Esophagus muscularis mucosa (tissue), 4 donors: Measurements from ENCODE around the gene EAPP.

ENCODE experiments used
- CTCF ChIP-seq, 3 experiments: fragments of 200-600 bp in 2 of 3; fragments of 450-650 bp in 1 of 3; sonication (generic) in 2 of 3; IDR thresholded peaks; one replicate each; pipeline ENCODE4 v1.5.1; 2017 to 2019; ENCODE audit warnings: antibody characterized with exemption in 3 of 3, mild to moderate bottlenecking in 2 of 3, moderate library complexity in 1 of 3
- EP300 ChIP-seq: sonication (generic); formaldehyde crosslinking; IDR thresholded peaks from one replicate; pipeline ENCODE4 v1.6.1; 2017; ENCODE audit warnings: antibody characterized with exemption
- POLR2A ChIP-seq: fragments of 450-650 bp; IDR thresholded peaks from one replicate; pipeline ENCODE4 v1.6.1; 2017; ENCODE audit warnings: antibody characterized with exemption, moderate library complexity, mild to moderate bottlenecking, low read depth
- POLR2AphosphoS5 ChIP-seq, 2 donors: sonication (generic); formaldehyde crosslinking; IDR thresholded peaks; one replicate each; pipeline ENCODE4 v1.6.1; 2017; ENCODE audit warnings: antibody characterized with exemption in 2 of 2

DNA sequence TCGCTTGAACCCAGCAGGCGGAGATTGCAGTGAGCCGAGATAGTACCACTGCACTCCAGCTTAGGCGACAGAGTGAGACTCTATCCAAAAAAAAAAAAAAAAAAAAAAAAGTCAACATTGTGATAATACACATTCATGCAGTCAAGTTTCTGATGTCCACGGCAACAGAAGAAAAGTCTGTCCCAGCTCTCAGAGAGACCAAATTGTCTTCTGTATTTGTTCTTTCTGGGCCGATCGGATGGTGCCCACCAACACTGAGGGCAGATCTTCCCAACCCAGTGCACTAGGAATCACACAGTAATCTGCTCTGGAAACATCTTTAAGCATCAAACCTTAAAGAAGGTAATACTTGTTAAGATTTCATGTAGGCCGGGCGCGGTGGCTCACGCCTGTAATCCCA is 31.6 kb downstream of the EAPP start:
- TF ChIP-seq CTCF (IDR thresholded peaks at IDR 0.05) (no peak), POLR2A (no peak), POLR2AphosphoS5 (IDR thresholded peaks at IDR 0.05) (no peak), EP300 (no peak)
